ENCODE measurements around the gene ZNF222.

Gene ZNF222

GRCh38 chr19:44007473-44007872 is 17.7 kb upstream of the ZNF222 start:
- Histone ChIP-seq H3K36me3 (ENCODE audit: control insufficient read depth, insufficient read depth, low read length) (peaks cover 50% of the 10 kb centered on the region), H3K4me3 (ENCODE audit: low read depth, low read length) (no peak overlapping the region), H3K27me3 (ENCODE audit: control insufficient read depth, insufficient read depth, low read length) (no peaks in the 10 kb centered on the region), H3K27ac (ENCODE audit: low read depth, low read length) (no peak overlapping the region), H3K9me3 (ENCODE audit: control insufficient read depth, insufficient read depth, low read depth, low read length) (peaks cover 37% of the 10 kb centered on the region), H3K4me1 (ENCODE audit: control insufficient read depth, insufficient read depth, low read length) (peaks cover 5% of the 10 kb centered on the region), H3K9ac (ENCODE audit: low read length) (no peak overlapping the region)

DNA sequence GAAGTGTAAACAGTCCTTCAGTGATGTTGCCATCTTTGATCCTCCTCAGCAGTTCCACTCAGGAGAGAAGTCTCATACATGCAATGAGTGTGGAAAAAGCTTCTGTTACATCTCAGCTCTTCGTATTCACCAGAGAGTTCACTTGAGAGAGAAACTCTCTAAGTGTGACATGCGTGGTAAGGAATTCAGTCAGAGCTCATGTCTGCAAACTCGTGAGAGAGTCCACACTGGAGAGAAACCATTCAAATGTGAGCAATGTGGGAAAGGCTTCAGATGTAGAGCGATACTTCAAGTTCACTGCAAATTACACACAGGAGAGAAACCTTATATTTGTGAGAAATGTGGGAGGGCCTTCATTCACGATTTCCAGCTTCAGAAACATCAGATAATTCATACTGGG is 14.7 kb upstream of the ZNF222 start:
- Histone ChIP-seq H3K9me3 (ENCODE audit: control insufficient read depth, insufficient read depth, low read depth, low read length) (peaks cover 42% of the 10 kb centered on the region), H3K4me1 (ENCODE audit: control insufficient read depth, insufficient read depth, low read length) (no peaks in the 10 kb centered on the region), H3K36me3 (ENCODE audit: control insufficient read depth, insufficient read depth, low read length) (peaks cover 50% of the 10 kb centered on the region), H3K9ac (ENCODE audit: low read length) (no peak overlapping the region), H3K27me3 (ENCODE audit: control insufficient read depth, insufficient read depth, low read length) (no peaks in the 10 kb centered on the region), H3K4me3 (ENCODE audit: low read depth, low read length) (no peak overlapping the region), H3K27ac (ENCODE audit: low read depth, low read length) (no peak overlapping the region)

GRCh38 chr19:44019498-44019897 is 5.7 kb upstream of the ZNF222 start:
- Histone ChIP-seq H3K27me3 (ENCODE audit: control insufficient read depth, insufficient read depth, low read length) (peaks cover 9% of the 10 kb centered on the region), H3K9me3 (ENCODE audit: control insufficient read depth, insufficient read depth, low read depth, low read length) (no peaks in the 10 kb centered on the region; the same call in 1 of the 2 replicates), H3K36me3 (ENCODE audit: control insufficient read depth, insufficient read depth, low read length) (no peaks in the 10 kb centered on the region), H3K4me1 (ENCODE audit: control insufficient read depth, insufficient read depth, low read length) (no peaks in the 10 kb centered on the region), H3K4me3 (ENCODE audit: low read depth, low read length) (no peak overlapping the region), H3K9ac (ENCODE audit: low read length) (no peak overlapping the region), H3K27ac (ENCODE audit: low read depth, low read length) (no peak overlapping the region)

DNA sequence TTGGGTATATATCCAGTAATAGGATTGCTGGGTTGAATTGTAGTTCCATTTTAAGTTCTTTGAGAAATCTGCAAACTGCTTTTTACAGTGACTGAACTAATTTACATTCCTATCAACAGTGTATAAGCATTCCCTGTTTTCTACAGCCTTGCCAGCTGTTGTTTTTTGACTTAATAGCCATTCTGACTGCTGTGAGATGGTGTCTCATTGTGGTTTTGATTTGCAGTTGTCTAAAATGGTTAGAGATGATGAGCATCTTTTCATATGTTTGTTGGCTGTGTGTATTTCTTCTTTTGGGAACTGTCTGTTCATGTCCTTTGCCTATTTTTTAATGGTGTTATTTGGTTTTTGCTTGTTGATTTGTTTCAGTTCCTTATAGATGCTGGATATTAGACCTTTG is 4.0 kb upstream of the ZNF222 start:
- Histone ChIP-seq H3K9ac (ENCODE audit: low read length) (no peak overlapping the region), H3K27ac (ENCODE audit: low read depth, low read length) (no peak overlapping the region), H3K9me3 (ENCODE audit: control insufficient read depth, insufficient read depth, low read depth, low read length) (no peaks in the 10 kb centered on the region), H3K27me3 (ENCODE audit: control insufficient read depth, insufficient read depth, low read length) (peaks cover 9% of the 10 kb centered on the region), H3K36me3 (ENCODE audit: control insufficient read depth, insufficient read depth, low read length) (no peaks in the 10 kb centered on the region), H3K4me3 (ENCODE audit: low read depth, low read length) (no peak overlapping the region), H3K4me1 (ENCODE audit: control insufficient read depth, insufficient read depth, low read length) (no peaks in the 10 kb centered on the region)

- Histone ChIP-seq H3K27me3 (ENCODE audit: control insufficient read depth, insufficient read depth, low read length) (peaks cover 9% of the 10 kb centered on the region), H3K9ac (ENCODE audit: low read length) (peak overlapping the region; percentile 7), H3K4me3 (ENCODE audit: low read depth, low read length) (peak overlapping the region; percentile 94), H3K36me3 (ENCODE audit: control insufficient read depth, insufficient read depth, low read length) (peaks cover 32% of the 10 kb centered on the region), H3K27ac (ENCODE audit: low read depth, low read length) (no peak overlapping the region), H3K4me1 (ENCODE audit: control insufficient read depth, insufficient read depth, low read length) (no peaks in the 10 kb centered on the region), H3K9me3 (ENCODE audit: control insufficient read depth, insufficient read depth, low read depth, low read length) (peaks cover 6% of the 10 kb centered on the region)
These were observed 321 bp upstream of the ZNF222 start for GRCh38 chr19:44024900-44025216.

DNA sequence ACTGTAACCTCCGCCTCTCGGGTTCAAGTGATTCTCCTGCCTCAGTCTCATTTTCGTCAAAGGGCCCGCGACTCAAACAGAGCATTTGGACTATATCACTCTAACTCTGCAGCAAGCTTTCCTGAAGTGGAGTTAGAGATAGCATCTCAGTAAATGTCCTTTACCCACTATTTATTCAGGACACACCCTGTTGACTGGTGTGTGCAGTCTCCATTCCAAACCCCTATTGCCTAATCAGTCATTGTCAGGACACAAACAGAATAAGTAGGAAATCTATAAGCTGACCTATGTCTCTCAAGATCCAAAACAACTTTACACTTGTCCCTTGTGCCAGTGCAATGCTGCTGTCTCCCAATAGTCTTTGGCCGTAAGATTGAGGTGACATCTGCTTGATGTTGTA is 1.4 kb downstream of the ZNF222 start:
- Histone ChIP-seq H3K9me3 (ENCODE audit: control insufficient read depth, insufficient read depth, low read depth, low read length) (peaks cover 21% of the 10 kb centered on the region), H3K4me3 (ENCODE audit: low read depth, low read length) (no peak overlapping the region)

DNA sequence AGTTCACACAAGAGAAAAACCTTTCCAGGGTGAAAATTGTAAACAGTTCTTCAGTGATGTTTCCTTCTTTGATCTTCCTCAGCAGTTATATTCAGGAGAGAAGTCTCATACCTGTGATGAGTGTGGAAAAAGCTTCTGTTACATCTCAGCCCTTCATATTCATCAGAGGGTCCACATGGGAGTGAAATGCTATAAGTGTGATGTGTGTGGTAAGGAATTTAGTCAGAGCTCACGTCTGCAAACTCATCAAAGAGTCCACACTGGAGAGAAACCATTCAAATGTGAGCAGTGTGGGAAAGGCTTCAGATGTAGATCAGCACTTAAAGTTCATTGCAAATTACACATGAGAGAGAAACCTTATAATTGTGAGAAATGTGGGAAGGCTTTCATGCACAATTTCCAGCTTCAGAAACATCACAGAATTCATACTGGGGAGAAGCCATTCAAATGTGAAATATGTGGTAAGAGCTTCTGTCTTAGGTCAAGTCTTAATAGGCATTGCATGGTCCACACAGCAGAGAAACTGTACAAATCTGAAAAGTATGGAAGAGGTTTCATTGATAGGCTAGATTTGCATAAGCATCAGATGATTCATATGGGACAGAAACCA is 6.9 kb downstream of the ZNF222 start:
- no peaks in the 10 kb centered on the region for H3K4me1 ChIP-seq (ENCODE audit: control insufficient read depth, insufficient read depth, low read length)
- H3K27me3 ChIP-seq (ENCODE audit: control insufficient read depth, insufficient read depth, low read length) = no peaks in the 10 kb centered on the region
- no peak overlapping the region for H3K27ac ChIP-seq (ENCODE audit: low read depth, low read length)
- H3K36me3 ChIP-seq (ENCODE audit: control insufficient read depth, insufficient read depth, low read length) = peaks cover 57% of the 10 kb centered on the region
- H3K9me3 ChIP-seq (ENCODE audit: control insufficient read depth, insufficient read depth, low read depth, low read length) = peaks cover 40% of the 10 kb centered on the region
- no peak overlapping the region for H3K4me3 ChIP-seq (ENCODE audit: low read depth, low read length)
- H3K9ac ChIP-seq (ENCODE audit: low read length) = no peak overlapping the region

More for the DNA sequence above, 1.4 kb downstream of the ZNF222 start:
- Histone ChIP-seq H3K36me3 (ENCODE audit: control insufficient read depth, insufficient read depth, low read length) (peaks cover 50% of the 10 kb centered on the region), H3K27me3 (ENCODE audit: control insufficient read depth, insufficient read depth, low read length) (no peaks in the 10 kb centered on the region; the same call in none of the 2 replicates), H3K4me1 (ENCODE audit: control insufficient read depth, insufficient read depth, low read length) (no peaks in the 10 kb centered on the region), H3K27ac (ENCODE audit: low read depth, low read length) (no peak overlapping the region), H3K9ac (ENCODE audit: low read length) (no peak overlapping the region)

DNA sequence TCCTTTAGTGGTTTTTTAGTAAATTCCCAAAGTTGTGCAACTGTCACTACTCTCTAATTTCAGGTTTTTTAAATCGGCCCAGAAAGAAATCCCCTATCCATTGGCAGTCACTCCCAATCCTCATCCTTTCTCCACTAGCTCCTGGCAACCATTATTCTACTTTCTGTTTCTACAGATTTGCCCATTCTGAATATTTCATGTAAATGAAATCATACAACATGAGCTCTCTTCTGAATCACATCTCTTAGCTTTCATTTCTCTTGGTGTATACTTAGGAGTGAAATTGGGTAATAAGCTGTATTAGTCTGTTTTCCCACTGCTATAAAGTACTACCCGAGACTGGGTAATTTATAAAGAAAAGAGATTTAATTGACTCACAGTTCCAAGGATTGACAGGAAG is 17.0 kb downstream of the ZNF222 start:
- no peaks in the 10 kb centered on the region for H3K36me3 ChIP-seq (ENCODE audit: control insufficient read depth, insufficient read depth, low read length)
- H3K9me3 ChIP-seq (ENCODE audit: control insufficient read depth, insufficient read depth, low read depth, low read length) = peaks cover 7% of the 10 kb centered on the region
- H3K27me3 ChIP-seq (ENCODE audit: control insufficient read depth, insufficient read depth, low read length) = no peaks in the 10 kb centered on the region; the same call in 1 of the 2 replicates
- no peak overlapping the region for H3K4me3 ChIP-seq (ENCODE audit: low read depth, low read length)
- H3K9ac ChIP-seq (ENCODE audit: low read length) = no peak overlapping the region
- no peaks in the 10 kb centered on the region for H3K4me1 ChIP-seq (ENCODE audit: control insufficient read depth, insufficient read depth, low read length)
- no peak overlapping the region for H3K27ac ChIP-seq (ENCODE audit: low read depth, low read length)

- peak overlapping the region; percentile 91 for H3K4me3 ChIP-seq (ENCODE audit: low read depth, low read length)
- H3K27me3 ChIP-seq (ENCODE audit: control insufficient read depth, insufficient read depth, low read length) = no peaks in the 10 kb centered on the region
- H3K9me3 ChIP-seq (ENCODE audit: control insufficient read depth, insufficient read depth, low read depth, low read length) = no peaks in the 10 kb centered on the region
- H3K9ac ChIP-seq (ENCODE audit: low read length) = no peak overlapping the region
- peaks cover 5% of the 10 kb centered on the region for H3K4me1 ChIP-seq (ENCODE audit: control insufficient read depth, insufficient read depth, low read length)
- no peak overlapping the region for H3K27ac ChIP-seq (ENCODE audit: low read depth, low read length)
- peaks cover 6% of the 10 kb centered on the region; the same call in 1 of the 2 replicates for H3K36me3 ChIP-seq (ENCODE audit: control insufficient read depth, insufficient read depth, low read length)
These were observed 25.8 kb downstream of the ZNF222 start for GRCh38 chr19:44050740-44051649.

DNA sequence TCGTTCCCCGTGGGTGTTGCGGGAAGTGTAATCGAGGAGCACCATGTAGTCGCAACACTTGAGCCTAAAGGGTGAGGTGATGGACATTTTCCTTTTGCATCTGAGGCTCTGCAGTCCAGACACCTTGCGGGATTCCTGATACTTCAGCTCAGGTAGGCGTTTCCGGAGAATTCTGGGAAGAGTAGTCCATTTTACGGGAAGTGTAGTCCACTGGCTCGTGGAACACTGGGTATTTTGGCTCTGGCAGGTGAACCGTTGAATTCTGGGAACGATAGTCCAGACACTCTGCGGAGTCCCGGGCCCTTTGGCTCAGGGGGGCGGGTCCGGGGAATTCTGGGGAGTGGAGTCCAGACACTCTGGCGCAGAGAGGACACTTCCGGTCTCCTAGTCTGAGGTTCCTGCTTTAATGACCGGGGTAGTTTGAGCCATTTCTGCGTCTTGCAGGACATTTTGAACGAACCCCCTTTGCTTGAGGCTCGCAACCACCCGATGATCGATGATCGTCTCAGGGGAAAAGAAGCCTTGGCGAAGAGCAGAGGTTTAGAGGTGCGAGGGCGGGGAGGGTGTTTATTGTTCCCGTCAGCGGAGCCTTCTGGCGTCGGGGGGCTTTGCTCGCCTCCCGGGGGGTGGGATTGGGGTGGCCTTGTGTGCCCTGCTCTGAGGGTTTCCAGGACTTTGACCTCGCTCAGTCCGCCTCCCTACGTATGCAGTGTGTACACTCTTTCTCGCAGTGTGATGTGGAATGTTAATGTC is 26.6 kb downstream of the ZNF222 start, which contains the start of gene ZNF223:
TSS of gene ZNF223 (plus strand) at position 387 of the 753 bp plus-strand sequence. CDS start 3,141 bp downstream, outside the sequence.
- Histone ChIP-seq H3K27me3 (ENCODE audit: control insufficient read depth, insufficient read depth, low read length) (no peaks in the 10 kb centered on the region), H3K27ac (ENCODE audit: low read depth, low read length) (no peak within 1 kb of the TSS), H3K4me3 (ENCODE audit: low read depth, low read length) (peak within 1 kb of the TSS; percentile 91), H3K9ac (ENCODE audit: low read length) (peak within 1 kb of the TSS; percentile 76), H3K9me3 (ENCODE audit: control insufficient read depth, insufficient read depth, low read depth, low read length) (no peaks in the 10 kb centered on the region), H3K4me1 (ENCODE audit: control insufficient read depth, insufficient read depth, low read length) (peaks cover 5% of the 10 kb centered on the region), H3K36me3 (ENCODE audit: control insufficient read depth, insufficient read depth, low read length) (peaks cover 9% of the 10 kb centered on the region; the same call in 1 of the 2 replicates)

All from HUES6 (cell line).